Middle frontal gyrus (tissue), 1 donor: ENCODE results near the gene BUD23.
A peak's percentile ranks its signal among the peaks of the same experiment; 100 is the strongest.
"Not testable (repeated sequence)": the region's sequence is repeated elsewhere in the genome, so short reads cannot be mapped to it uniquely, and the experiment has no call there.

Source experiments
- DNase-seq: peaks from one replicate; pipeline ENCODE4 v3.0.0-alpha.2; 2015; ENCODE audit warnings: low spot score; ENCODE audit errors: extremely low spot score

The BUD23 gene, protein sequence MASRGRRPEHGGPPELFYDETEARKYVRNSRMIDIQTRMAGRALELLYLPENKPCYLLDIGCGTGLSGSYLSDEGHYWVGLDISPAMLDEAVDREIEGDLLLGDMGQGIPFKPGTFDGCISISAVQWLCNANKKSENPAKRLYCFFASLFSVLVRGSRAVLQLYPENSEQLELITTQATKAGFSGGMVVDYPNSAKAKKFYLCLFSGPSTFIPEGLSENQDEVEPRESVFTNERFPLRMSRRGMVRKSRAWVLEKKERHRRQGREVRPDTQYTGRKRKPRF

DNA sequence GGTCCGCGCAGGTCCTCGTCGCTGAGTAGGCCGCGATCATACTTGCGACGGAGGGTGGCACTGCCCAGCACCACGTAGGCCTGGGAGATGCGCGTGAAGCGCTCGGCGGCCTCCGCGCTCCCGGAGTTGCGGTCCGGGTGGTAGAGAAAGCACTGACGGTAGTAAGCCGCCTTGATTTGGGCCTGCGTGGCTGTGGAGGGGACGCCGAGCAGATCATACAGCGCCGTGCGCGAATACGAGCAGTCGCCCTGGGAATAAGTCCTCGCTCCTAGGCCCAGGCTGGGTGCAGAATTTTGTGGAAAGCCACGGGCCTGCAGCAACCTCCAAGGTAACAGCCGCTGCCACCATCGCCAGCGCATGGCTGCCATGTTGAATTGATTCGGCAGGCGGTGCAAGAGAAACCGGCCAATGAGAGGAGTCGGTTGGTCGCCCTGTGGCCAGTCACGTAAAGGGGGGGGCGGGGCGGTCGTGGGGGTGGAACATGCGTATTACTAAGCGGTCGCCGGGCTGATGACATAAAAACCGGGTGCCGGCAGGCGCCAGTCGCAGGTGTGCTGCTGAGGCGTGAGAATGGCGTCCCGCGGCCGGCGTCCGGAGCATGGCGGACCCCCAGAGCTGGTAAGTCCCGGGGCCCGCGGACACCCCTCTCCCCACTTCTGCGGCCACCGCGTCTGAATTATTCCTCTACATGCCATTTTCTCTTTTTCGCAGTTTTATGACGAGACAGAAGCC is at the start of gene BUD23, which contains the start of gene DNAJC30:
BUD23 (plus strand) TSS at position 542 of the 732 bp plus-strand sequence; CDS start at position 571, 29 bp downstream.
DNAJC30 (minus strand) TSS at position 398 of the 732 bp plus-strand sequence; CDS start at position 368, 30 bp downstream.
- DNase-seq = peak; percentile 83

DNA sequence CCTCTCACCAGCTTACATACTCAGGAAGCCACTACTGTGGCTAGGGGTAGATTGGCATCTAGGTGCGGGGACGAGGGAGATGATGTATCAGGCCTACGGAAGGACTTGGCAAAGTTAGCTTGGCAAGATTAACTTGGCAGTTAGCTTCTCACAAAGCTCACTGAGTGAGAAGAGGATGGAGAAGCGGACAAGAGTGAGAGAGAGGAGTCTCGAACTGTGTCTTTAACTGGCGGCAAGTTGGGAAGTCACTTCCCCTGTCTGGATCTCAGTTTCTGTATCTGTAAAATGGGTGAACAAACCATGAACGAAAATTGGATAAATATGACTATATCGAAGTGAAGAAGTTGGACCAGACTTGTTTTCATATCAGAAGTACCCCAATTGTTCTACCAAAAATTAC is 49.6 kb upstream of the BUD23 start:
- no peak for DNase-seq

DNA sequence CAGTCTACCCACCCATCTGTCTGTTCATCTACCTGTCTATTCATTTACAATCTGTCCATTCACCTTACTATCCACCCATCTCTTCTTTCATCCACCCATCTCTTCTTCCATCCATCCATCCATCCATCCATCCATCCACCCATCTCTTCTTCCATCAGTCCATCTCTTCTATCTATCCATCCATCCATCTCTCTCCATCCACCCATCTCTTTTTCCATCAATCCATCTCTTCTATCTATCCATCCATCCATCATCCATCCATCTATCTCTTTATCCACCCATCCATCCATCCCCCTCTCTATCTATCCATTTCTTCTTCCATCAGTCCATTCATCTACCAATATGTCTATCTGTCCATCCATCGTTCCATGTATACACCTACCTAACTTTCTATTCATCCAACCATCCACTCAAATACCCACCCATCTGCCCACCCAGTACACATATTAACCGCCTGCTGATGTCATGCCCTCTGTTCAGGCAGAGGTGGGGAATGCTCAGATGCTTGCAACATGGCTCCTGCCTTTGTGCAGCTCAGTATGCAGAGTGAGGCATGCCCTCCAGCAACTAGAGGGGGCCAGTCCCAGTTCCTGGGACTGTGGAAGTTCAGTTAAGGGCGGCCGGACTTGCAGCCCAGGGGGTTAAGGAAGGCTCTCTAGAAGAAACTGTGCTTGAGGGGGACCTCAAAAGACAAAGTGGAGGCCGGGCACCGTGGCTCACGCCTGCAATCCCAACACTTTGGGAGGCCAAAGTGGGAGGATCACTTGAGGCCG is 47.8 kb upstream of the BUD23 start:
- DNase-seq = no peak

DNA sequence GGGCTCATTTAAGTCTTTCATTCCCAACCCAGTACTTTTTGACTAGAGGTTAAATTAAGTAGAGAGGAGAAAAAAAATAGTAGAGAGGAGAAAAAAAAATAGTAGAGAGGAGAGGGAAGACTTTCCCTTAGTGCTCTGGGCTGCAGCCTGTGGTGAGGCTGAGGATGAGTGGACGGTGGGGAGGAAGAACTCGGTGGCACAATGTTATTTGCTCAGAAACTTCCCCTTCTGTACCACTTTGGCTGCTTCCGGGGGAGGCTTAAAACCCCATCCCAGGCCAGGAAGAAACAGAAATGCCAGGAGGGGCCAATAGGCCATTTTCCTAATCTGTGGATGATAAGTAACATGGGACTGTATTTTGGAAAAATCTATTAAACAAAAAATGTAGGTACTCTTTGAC is 44.5 kb upstream of the BUD23 start:
- DNase-seq = no peak

DNA sequence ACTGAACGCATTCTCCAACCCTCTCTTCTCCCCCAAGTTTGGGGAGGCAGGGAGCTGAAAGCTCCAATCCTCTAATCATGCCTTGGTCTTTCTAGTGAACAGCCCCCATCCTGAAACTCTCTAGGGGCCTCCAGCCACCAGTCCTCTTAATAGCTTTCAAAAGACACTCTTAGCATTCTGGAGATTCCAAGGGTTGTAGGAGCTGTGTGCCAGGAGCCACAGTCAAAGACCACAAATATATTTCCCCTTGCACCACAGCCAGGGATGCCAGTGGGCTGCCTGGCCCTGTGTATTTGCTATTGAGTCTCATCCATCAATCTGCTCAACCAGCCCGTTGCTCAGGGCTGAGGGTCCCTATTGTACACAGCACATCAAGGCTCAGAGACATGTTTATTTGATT is 40.6 kb upstream of the BUD23 start:
- no peak for DNase-seq

DNA sequence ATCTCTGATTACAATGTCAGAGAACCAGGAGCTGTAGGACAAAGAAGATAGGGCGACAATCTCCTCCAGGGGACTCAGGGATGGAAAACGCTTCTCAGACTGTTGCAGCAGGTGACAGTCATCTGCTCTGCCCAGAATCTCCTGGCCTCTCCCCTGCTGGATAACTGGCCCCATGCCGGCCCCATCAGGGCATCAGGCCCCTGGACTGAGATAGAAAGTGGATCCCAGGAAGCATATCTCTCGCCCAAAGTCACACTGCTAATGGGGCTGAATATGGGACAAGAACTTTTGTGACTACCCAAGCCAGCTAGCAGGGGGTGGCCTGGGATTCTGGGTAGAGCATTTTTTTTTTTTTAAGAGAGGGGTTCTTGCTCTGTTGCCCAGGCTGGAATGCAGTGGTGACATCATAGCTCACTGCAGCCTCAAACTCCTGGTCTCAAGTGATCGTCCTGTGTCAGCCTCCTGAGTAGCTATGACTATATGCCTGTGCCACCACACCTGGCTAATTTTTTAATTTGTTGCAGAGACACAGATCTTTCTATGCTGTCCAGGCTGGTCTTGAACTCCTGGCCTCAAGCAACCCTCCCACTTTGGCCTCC is 38.6 kb upstream of the BUD23 start:
- DNase-seq = no peak

DNA sequence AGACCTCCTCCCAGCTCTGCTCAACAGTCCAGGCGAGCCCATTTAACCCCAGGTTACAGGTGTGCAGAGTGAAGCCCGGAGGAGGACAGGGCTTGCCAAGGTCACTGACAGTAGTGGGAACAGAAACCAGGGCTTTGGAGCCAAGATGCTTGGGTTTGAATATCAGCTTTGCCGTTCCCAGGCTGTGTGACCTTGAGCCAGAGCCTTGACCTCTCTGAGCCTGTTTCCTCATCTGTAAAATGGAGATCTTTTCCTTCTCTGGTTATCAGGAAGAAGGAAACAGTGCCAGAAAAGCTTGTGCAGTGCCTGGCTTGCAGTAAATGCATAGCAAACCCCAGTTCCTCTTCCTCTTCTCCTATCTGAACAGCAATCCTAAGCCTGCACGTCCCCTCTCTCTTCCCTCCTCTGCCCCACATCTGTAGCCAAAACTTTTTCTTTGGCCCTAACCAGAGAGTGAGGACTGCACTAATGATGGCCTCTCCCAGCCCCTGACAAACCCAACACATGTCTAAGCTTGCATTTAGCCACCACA is 37.7 kb upstream of the BUD23 start:
- no peak for DNase-seq

DNA sequence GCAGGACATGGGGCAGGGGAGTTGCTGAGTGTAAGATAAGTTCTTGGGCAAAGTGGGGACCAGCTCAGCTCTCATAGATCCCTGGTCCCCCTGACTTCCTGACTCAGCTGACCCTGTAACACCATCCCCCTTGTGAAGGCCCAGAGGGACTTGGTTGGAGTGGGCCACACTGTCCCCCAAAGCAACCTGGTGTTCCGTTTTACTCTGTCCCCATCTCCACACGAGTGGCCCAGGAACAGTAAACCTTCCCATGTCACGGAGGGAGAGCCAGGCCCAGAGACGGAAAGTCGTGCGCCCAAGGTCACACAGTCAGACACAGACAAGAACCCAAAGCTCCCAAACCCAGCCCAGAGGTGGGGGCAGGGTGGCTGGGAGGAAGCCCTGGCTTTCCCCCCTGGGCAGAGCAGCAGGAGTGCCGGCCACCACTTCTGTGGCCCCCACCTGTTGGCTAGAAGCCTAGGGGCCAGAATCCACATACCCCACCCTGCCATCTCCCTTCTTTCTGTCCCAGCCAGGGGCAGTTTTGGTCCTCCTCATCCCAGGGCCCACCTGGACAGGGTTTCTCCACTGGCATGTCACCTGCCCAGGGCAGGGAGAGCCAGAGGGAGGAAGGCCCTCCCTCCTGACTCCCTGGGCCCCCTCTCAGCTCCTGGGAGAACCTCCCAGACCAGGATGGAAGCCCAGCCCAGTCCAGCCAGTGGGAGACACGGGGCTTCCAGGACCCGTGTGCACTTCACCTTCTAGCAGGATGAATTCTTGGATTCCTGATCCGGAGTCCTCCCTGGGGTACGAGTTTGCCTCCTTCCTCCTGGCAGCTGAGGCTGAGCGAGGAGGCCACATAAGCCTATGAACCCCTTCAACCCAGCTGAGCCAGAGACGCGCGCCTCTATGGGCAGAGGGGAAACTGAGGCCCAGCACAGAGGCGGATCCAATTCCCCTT is 36.3 kb upstream of the BUD23 start:
- DNase-seq = no peak

DNA sequence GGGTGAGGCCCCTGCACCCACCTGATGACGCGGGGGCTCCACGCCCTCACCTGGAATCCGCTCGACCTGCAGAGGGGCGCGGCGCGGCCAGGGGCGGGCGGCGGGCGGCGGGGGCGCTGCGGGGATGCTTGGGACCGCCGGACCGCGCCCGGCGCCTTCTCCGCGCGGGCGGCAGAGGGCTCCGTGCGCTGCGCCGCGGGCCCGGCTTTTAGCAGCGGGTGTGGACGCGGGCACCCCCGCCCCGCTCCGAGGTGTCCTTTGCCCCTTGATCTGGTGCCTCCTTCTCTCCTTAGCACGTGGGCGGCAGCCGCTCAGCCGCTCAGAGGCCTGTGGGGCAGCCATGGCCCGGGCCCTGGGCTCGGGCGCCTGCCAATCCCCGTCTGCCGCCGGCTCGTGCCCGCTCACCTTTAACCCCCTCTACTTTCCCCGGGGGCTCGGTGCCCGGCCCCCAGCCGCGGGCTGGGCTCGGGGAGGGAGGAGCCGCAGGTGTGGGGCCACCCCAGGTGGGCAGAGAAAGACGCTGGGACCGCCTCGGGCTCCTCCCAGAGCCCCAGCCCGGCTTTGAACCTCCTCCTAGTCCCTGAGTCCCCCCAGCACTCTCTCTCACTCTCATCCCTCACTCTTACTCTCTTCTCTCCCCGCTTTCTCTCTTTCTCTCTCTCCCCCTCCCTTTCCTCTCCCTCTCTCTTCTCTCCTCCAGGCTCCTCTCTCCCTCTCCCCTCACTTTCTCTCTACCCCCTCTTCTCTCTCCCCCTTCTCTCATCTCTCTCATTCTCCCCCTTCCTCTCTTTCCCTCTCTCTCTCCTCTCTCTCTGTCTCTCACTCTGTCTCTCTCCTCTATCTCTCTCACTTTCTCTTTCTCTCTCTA is 35.4 kb upstream of the BUD23 start:
- DNase-seq = no peak

DNA sequence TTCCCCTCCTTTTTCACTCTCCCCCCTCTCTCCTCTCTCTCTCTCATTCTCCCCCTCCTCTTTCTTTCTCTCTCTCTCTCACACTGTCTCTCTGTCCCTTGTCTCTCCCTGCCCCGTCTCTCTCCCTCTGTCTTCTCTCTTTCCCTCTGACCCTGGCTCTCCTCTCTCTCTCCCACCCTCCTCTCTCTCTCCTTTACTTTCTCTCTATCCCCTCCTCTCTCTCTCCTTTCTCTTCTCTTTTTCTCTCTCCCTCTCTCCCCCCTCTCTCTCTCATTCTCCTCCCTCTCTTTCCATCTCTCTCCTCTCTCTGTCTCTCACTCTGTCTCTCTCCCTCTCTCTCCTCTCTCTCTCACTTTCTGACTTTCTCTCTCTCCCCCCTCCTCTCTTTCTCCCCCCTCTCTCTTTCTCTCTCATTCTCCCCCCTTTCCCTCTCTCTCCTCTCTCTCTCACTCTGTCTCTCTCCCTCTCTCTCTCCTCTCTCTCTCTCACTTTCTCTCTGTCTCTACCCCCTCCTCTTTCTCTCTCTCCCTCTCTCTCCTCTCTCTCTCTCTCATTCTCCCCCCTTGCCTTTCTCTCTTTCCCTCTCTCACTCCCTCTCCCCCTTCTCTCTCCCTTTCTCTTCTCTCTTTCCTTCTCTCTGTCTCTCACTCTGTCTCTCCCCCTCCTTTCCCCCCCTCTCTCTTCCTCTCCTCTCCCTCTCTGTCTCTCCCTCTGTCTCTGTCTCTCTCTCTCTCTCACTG is 34.6 kb upstream of the BUD23 start:
- no peak for DNase-seq

DNA sequence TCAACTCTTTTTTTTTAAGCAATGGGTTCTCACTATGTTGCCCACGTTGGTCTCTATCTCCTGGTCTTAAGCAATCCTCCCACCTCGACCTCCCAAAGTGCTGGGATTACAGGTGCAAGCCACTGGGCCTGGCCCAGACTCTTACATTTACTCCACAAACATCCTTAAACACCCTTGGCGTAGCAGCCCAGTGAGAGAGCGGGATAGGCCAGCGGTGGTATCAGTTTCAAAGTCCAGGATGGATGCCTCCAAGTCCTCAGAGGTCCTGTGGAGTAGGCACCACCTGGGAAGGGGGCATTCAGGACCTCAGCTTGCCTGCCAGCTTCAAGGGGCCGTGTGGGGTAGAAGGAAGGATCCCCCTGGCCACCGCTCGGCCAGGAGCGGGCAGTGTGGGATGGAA is 33.8 kb upstream of the BUD23 start:
- DNase-seq = no peak

DNA sequence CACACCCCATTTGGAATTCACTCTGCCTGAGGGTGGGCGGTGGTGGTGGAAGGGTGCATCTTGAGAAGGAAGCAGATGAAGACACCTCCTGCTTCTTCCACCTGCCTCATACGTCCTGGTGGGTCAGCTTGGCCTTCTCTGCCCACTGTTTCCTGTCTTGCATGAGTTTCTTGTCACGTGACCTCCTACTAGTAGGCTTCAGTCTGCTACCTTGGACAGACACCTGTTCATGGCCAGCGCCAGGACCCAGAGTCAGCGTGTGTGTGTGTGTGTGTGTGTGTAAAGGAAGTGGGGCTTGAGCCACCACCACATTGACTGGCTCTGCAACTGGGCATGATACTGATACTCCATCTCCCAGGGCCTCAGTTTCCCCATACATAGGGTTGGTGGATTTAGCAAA is 32.9 kb upstream of the BUD23 start:
- no peak for DNase-seq

DNA sequence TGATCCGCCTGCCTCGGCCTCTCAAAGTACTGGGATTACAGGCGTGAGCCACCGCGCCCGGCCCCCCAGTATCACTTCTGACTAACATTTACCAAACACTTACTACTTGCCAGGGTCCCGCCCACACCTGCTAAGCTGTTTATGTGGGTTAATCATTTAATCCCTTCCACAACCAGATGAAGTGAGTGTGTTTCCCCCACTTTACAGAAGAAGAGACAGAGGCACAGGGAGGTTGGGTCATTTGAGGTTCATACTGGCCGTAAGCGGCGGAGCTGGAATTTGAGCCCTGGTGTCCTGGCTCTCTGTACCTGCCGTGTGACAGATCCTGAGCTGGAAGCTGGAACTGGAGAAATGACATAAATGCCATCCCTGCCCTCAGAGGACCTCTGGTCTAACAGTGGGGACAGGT is 30.9 kb upstream of the BUD23 start:
- DNase-seq = no peak

DNA sequence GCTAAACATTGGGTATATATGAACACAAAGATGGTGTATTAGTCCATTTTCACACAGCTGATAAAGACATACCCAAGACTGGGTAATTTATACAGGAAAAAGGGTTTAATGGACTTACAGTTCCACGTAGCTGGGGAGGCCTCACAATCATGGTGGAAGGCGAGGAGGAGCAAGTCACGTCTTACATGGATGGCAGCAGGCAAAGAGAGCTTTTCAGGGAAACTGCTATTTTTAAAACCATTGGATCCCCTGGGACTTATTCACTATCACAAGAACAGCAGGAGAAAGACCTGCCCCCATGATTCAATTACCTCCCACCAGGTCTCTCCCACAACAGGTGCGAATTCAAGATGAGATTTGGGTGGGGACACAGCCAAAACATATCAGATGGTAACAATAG is 28.1 kb upstream of the BUD23 start:
- not testable (repeated sequence) for DNase-seq

DNA sequence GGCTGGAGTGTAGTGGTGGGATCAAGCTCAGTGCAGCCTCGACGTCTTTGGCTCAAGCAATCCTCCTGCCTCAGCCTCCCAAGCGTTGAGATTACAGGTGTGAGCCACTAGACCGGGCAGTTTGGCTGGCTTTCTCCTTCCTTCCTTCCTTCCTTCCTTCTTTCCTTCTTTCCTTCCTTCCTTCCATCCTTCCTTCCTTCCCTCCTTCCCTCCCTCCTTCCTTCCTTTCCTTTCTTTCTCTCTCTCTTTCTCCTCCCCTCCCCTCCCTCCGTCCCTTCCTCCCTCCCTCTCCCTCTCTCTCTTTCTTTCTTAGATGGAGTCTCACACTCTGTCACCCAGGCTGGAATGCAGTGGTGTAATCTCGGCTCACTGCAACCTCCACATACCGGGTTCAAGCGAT is 23.4 kb upstream of the BUD23 start:
- DNase-seq = no peak

DNA sequence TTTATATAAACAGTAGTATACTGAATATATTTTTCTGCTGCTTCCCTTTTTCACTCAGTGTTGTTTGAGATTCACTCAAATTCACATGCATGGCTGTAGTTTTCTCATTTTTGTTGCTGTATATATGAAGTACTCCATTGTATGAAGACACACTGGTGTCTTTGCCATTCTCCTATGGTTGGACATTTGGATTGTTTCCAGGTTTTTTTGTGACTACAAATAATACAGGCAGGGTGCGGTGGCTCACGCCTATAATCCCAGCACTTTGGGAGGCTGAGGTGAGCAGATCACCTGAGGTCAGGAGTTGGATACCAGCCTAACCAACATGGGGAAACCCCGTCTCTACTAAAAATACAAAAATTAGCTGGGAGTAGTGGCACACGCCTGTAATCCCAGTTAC is 22.8 kb upstream of the BUD23 start:
- not testable (repeated sequence) for DNase-seq

DNA sequence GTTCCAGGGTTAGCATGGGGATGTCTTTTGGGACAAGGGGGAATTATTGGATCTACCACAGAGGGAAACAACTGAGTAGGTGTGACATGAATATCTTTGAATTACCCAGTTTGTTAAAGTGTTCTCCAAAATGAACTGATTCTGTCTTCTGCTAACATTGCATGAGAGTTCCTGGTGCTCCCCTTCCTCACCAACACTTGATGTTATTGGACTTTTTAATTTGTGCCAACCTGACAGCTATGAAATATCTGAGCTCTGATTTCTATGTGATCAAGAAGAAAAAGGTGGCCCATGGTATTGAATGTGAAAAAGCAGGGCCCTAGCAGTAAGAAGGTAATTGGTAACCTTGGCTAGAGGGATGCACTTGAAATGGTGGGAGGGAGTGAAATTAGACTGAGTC is 20.4 kb upstream of the BUD23 start:
- no peak for DNase-seq

DNA sequence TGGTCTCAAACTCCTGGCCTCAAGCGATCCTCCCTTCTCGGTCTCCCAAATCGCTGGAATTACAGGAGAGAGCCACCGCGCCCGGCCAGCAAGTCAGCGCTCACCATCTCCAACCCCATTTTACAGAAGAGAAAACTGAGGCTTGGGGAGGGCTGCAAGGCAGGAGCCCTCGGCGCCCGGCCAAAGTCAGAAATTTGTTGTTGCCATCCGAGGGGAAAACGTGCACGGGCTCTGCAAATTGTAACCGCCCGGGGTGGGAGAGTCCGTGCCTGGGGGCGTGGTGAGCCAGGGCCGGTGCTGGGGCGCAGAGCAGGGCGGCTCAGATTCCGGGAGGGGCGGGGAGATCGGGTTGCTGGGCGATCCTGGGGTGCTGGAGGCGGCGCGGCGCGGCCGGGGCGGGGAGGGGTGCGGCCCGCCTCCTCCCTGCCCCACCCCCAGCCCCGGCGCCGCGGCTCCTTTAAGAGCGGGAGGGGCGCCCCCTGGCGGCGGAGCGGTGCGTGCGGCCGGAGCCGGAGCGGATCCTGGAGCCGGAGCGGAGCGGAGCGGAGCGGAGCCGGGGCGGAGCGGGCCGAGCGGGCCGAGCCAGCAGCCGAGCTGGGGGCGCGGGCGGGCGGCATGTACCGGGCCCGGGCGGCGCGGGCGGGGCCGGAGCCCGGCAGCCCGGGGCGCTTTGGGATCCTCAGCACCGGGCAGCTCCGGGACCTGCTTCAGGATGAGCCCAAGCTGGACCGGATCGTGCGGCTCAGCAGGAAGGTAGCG is 15.9 kb upstream of the BUD23 start, which contains the start of gene VPS37D:
VPS37D (plus strand) TSS at position 488 of the 759 bp plus-strand sequence; CDS start at position 616, 128 bp downstream.
- DNase-seq = peak; percentile 71
